ENCODE results near the gene C10orf90.

The C10orf90 gene

DNA sequence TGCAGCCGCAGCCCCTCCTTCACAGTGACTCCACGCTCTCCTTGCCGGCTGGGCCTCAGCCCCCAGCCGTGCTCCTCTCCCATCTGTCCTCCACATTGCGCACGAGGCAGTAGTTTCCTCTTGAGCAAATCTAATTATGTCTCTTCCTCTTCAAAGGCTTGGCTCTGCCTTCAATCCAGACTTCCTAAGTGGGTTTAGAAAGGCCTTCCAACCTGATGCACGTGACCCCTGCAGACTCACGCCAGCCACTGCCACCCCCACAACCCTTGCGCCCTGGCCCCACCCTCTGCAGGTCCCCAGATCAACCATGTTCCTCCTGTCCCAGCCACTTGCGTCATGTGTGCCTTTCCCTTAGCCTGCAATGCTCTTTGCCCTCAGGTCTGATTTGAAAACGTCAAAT lies 207.2 kb downstream of the C10orf90 start:
- Histone ChIP-seq H3K9me3 (no peaks in the 10 kb centered on the region), H3K36me3 (no peaks in the 10 kb centered on the region), H3K27me3 (peaks cover 13% of the 10 kb centered on the region), H4K20me1 (peaks cover under 1% of the 10 kb centered on the region; the same call in 1 of the 2 replicates), H3K9ac (no peak overlapping the region), H3K4me3 (no peak overlapping the region), H3K27ac (no peak overlapping the region), H3K4me1 (peaks cover 13% of the 10 kb centered on the region), H3K4me2 (no peak overlapping the region)
- TF ChIP-seq Cebpa-rat (IDR thresholded peaks at IDR 0.05) = no peak

DNA sequence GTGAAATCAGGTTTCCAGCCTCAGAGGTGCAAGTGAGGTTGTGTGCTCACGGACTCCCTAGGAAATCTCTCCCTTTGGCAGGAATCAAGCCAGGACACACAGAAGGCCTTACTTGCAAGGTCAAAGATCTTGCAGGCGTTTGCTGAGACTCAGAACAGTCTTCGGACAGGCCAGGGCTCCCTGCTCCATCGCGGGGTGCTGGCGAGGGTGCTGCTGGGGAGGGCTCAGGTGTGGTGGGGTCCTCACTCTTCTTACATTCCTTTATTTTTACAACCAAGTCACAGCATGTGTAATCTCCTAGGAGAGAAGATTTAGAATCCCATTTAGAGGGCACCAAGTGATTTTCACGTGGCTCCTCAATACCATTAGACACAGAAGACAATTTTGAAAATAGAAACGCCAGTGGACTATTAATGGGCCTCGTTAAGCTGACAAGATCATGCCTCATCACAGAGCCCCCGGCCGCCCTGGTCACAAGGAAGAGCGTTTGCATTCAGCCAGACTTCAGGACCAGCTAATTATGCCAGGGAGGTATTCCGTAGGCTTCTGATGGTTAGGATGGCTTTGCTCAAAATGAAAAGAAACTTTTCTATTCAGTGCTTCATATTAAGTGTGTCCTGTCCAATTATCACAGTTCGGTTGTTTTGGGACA lies 209.1 kb downstream of the C10orf90 start:
- Histone ChIP-seq H3K27me3 (no peaks in the 10 kb centered on the region), H3K4me3 (no peak overlapping the region)

GRCh38 chr10:126459878-126460481 lies 210.5 kb downstream of the C10orf90 start:
- no peak overlapping the region for H3K9ac ChIP-seq
- H3K4me2 ChIP-seq = no peak overlapping the region

More for the DNA sequence above, 209.1 kb downstream of the C10orf90 start:
- Histone ChIP-seq H4K20me1 (no peaks in the 10 kb centered on the region), H3K4me1 (peaks cover 9% of the 10 kb centered on the region; the same call in 1 of the 2 replicates), H3K4me2 (no peak overlapping the region), H3K9ac (no peak overlapping the region), H3K9me3 (no peaks in the 10 kb centered on the region), H3K36me3 (no peaks in the 10 kb centered on the region), H3K27ac (no peak overlapping the region)
- TF ChIP-seq Cebpa-rat (IDR thresholded peaks at IDR 0.05) = no peak

GRCh38 chr10:126459032-126459831 lies 211.3 kb downstream of the C10orf90 start:
- Histone ChIP-seq H3K27ac (no peak overlapping the region), H3K9me3 (no peaks in the 10 kb centered on the region), H3K27me3 (no peaks in the 10 kb centered on the region), H3K36me3 (no peaks in the 10 kb centered on the region), H3K4me2 (no peak overlapping the region), H4K20me1 (no peaks in the 10 kb centered on the region), H3K9ac (no peak overlapping the region), H3K4me3 (no peak overlapping the region), H3K4me1 (peaks cover 1% of the 10 kb centered on the region; the same call in 1 of the 2 replicates)
- no peak for TF ChIP-seq Cebpa-rat (IDR thresholded peaks at IDR 0.05)

More at GRCh38 chr10:126459878-126460481, 210.5 kb downstream of the C10orf90 start:
- Histone ChIP-seq H3K4me3 (no peak overlapping the region), H3K27ac (no peak overlapping the region), H3K36me3 (no peaks in the 10 kb centered on the region), H4K20me1 (no peaks in the 10 kb centered on the region), H3K4me1 (peaks cover 9% of the 10 kb centered on the region; the same call in 1 of the 2 replicates), H3K27me3 (no peaks in the 10 kb centered on the region), H3K9me3 (no peaks in the 10 kb centered on the region)
- no peak for TF ChIP-seq Cebpa-rat (IDR thresholded peaks at IDR 0.05)

GRCh38 chr10:126458466-126458865 lies 212.0 kb downstream of the C10orf90 start:
- Histone ChIP-seq H3K4me3 (no peak overlapping the region), H3K36me3 (no peaks in the 10 kb centered on the region), H3K9me3 (no peaks in the 10 kb centered on the region), H3K27ac (no peak overlapping the region), H3K9ac (no peak overlapping the region), H4K20me1 (no peaks in the 10 kb centered on the region), H3K27me3 (no peaks in the 10 kb centered on the region), H3K4me1 (no peaks in the 10 kb centered on the region), H3K4me2 (no peak overlapping the region)
- no peak for TF ChIP-seq Cebpa-rat (IDR thresholded peaks at IDR 0.05)

- Histone ChIP-seq H3K27ac (no peak overlapping the region), H3K4me1 (no peaks in the 10 kb centered on the region), H3K27me3 (no peaks in the 10 kb centered on the region), H3K36me3 (no peaks in the 10 kb centered on the region), H3K4me2 (no peak overlapping the region), H4K20me1 (no peaks in the 10 kb centered on the region), H3K9ac (no peak overlapping the region), H3K9me3 (no peaks in the 10 kb centered on the region), H3K4me3 (no peak overlapping the region)
- TF ChIP-seq Cebpa-rat (IDR thresholded peaks at IDR 0.05) = no peak
Measured at GRCh38 chr10:126456632-126457031, 213.9 kb downstream of the C10orf90 start.

DNA sequence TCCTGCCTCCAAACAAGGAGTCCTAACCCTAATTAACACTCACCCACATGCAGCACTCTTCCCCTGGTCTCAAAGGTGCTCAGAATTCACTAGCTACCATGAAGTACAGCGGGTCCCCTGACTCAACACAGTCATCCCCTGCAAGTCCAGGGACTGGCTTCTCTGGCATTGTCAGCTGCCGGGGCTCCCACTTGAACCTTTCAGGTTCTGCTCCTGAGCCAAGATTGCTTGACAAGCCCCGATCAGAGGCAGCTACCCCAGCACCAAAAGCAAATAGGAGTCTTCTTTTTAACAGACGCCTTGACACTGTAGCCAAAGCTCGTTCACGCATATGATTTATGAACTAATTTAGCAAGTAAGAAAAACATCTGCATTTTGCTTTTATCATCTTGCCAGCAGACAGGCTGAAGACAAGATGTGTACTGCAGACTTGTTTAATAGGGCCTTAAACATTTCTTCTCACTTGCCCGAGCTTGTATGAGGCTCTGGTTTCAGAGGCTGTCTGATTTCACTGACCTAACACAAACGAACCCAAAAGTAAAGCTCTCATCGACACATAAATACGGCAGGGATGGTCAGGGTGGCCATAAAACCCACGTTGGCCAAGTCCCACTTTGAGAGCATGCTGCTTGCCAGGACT lies 214.6 kb downstream of the C10orf90 start:
- no peak overlapping the region for H3K9ac ChIP-seq
- H3K4me2 ChIP-seq = no peak overlapping the region
- no peaks in the 10 kb centered on the region for H3K36me3 ChIP-seq
- TF ChIP-seq Cebpa-rat (IDR thresholded peaks at IDR 0.05) = no peak
- no peaks in the 10 kb centered on the region for H3K4me1 ChIP-seq
- no peaks in the 10 kb centered on the region for H3K27me3 ChIP-seq
- no peaks in the 10 kb centered on the region for H3K9me3 ChIP-seq
- no peak overlapping the region for H3K27ac ChIP-seq
- H4K20me1 ChIP-seq = no peaks in the 10 kb centered on the region
- H3K4me3 ChIP-seq = no peak overlapping the region

GRCh38 chr10:126455036-126455765 lies 215.3 kb downstream of the C10orf90 start:
- Histone ChIP-seq H3K36me3 (no peaks in the 10 kb centered on the region), H3K27ac (no peak overlapping the region), H3K27me3 (no peaks in the 10 kb centered on the region)

More at GRCh38 chr10:126455036-126455765, 215.3 kb downstream of the C10orf90 start:
- H3K9ac ChIP-seq = no peak overlapping the region
- H3K4me1 ChIP-seq = no peaks in the 10 kb centered on the region
- H3K4me3 ChIP-seq = no peak overlapping the region
- H4K20me1 ChIP-seq = no peaks in the 10 kb centered on the region
- no peaks in the 10 kb centered on the region for H3K9me3 ChIP-seq
- no peak for TF ChIP-seq Cebpa-rat (IDR thresholded peaks at IDR 0.05)
- H3K4me2 ChIP-seq = no peak overlapping the region

All from BLaER1 (cell line).